Measurements from ENCODE around the gene GPR179.

GRCh38 chr17:38330941-38331411 is 12.8 kb downstream of the GPR179 start:
- TF ChIP-seq CTCF (conservative IDR thresholded peaks at IDR 0.05; ENCODE audit: low read length): no peak
- no peak for TF ChIP-seq EZH2phosphoT487 (IDR thresholded peaks at IDR 0.05; ENCODE audit: borderline replicate concordance, low read depth, low read length)

Data from OCI-LY7 (cell line).